ENCODE data around the gene ISX. TPM values are rescaled to one million over a fixed set of nuclear protein-coding genes. Genes with fewer than 3 reads are reported as not detected.

ISX gene
- total RNA-seq, 1 experiment from 2014 or later, result not detected

DNA sequence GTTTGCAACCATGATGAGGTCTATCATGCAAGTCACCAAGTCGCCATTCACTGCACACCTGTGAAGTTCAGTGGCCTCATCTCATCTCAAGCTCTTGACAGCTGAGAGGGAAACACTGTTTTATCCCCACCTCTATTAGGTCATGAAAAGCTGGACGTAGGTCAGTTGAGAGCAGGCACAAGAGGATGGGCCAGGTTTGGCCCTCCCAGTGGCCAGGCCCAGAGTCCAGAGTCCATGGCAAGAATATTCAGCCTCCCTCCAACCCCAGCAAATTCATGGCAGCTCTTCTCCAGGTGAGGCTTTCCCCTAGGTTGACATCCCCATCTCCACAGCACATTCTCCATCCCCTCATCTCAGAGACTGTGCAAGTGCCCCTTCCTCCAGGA is 22.0 kb upstream of the ISX start:
- no peaks in the 10 kb centered on the region for H3K9me3 ChIP-seq (ENCODE audit: control insufficient read depth, insufficient read depth, low read depth, low read length)
- no peak overlapping the region for H3K4me3 ChIP-seq (ENCODE audit: low read depth in 2 of 2, low read length in 2 of 2)
- ATAC-seq, result no peak
- no peaks in the 10 kb centered on the region for H3K36me3 ChIP-seq (ENCODE audit: control insufficient read depth, insufficient read depth, low read length)
- intact Hi-C loops (cut with micrococcal nuclease; ENCODE audit: unreplicated experiment) (loop anchor here (10.0 kb wide), 1 partner anchor 101 kb away; no protein-coding TSS in a partner anchor), in situ Hi-C loops (cut with HindIII; ENCODE audit: low pct_unique_long_range_greater_than_20kb, low sequenced_read_pairs) (no loop called here)
- H3K27me3 ChIP-seq (ENCODE audit: control insufficient read depth, insufficient read depth, low read length), result no peaks in the 10 kb centered on the region; the same call in 1 of the 2 replicates
- no peak overlapping the region for H3K27ac ChIP-seq (ENCODE audit: low read length)
- ChIA-PET POLR2A (no interaction called here), CTCF (no interaction called here)
- DNase-seq (ENCODE audit: low read depth, low spot score), result no peak
- H3K4me1 ChIP-seq (ENCODE audit: control insufficient read depth, insufficient read depth, low read length), result no peaks in the 10 kb centered on the region
- no peak for TF ChIP-seq SIN3A (IDR thresholded peaks at IDR 0.05; ENCODE audit: borderline replicate concordance, insufficient read depth, low read depth, low read length)
- TF ChIP-seq TCF7L2 (IDR thresholded peaks at IDR 0.05; ENCODE audit: low read depth, low read length), result no peak
- TF ChIP-seq, protein P1, sequence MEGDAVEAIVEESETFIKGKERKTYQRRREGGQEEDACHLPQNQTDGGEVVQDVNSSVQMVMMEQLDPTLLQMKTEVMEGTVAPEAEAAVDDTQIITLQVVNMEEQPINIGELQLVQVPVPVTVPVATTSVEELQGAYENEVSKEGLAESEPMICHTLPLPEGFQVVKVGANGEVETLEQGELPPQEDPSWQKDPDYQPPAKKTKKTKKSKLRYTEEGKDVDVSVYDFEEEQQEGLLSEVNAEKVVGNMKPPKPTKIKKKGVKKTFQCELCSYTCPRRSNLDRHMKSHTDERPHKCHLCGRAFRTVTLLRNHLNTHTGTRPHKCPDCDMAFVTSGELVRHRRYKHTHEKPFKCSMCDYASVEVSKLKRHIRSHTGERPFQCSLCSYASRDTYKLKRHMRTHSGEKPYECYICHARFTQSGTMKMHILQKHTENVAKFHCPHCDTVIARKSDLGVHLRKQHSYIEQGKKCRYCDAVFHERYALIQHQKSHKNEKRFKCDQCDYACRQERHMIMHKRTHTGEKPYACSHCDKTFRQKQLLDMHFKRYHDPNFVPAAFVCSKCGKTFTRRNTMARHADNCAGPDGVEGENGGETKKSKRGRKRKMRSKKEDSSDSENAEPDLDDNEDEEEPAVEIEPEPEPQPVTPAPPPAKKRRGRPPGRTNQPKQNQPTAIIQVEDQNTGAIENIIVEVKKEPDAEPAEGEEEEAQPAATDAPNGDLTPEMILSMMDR (IDR thresholded peaks at IDR 0.05), result no peak
- TF ChIP-seq, protein P2, sequence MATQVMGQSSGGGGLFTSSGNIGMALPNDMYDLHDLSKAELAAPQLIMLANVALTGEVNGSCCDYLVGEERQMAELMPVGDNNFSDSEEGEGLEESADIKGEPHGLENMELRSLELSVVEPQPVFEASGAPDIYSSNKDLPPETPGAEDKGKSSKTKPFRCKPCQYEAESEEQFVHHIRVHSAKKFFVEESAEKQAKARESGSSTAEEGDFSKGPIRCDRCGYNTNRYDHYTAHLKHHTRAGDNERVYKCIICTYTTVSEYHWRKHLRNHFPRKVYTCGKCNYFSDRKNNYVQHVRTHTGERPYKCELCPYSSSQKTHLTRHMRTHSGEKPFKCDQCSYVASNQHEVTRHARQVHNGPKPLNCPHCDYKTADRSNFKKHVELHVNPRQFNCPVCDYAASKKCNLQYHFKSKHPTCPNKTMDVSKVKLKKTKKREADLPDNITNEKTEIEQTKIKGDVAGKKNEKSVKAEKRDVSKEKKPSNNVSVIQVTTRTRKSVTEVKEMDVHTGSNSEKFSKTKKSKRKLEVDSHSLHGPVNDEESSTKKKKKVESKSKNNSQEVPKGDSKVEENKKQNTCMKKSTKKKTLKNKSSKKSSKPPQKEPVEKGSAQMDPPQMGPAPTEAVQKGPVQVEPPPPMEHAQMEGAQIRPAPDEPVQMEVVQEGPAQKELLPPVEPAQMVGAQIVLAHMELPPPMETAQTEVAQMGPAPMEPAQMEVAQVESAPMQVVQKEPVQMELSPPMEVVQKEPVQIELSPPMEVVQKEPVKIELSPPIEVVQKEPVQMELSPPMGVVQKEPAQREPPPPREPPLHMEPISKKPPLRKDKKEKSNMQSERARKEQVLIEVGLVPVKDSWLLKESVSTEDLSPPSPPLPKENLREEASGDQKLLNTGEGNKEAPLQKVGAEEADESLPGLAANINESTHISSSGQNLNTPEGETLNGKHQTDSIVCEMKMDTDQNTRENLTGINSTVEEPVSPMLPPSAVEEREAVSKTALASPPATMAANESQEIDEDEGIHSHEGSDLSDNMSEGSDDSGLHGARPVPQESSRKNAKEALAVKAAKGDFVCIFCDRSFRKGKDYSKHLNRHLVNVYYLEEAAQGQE (IDR thresholded peaks at IDR 0.05; ENCODE audit: insufficient read depth in 1 of 2, low read depth in 2 of 2, low read length in 1 of 2), result no peak
- TF ChIP-seq POLR2AphosphoS5 (IDR thresholded peaks at IDR 0.05; ENCODE audit: low read depth, low read length), result no peak
- BruUV-seq (replicated peaks), result no TSS peak

DNA sequence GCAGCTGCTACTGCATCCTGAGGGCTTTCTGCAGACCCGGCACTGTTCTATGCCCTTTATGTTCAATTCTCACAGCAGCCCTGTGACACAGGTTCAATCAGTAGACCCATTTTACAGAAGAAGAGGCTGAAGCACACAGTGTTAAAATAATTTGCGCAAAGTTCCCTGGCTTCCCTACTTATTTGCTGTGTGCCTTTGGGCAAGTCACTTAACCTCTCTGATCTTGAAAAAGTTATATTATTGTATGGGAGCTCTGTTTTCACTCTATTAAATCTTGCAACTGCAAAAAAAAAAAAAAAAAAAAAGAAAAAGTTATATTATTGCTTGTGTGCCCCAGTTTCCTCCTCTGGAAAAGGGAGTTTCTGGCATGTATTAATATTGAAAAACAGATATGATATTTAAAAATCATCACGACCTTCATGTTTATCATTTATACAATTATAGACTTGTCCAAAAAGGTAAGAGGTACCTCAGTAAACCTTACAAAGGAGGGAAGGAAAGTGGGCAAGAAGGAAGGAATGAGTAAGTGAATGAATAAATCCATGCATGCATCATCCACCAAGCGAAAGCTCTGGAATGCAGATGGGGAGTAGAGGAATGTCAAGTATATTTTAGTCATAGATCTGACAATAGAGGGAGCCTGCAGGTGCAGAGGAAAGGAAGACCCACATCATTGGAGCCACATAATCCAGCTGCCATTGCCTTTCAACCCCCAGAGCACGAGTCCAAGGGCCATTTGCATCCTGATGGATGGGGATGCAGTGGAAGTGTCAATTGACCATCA is 21.2 kb upstream of the ISX start:
- H3K4me3 ChIP-seq (ENCODE audit: low read depth in 2 of 2, low read length in 2 of 2), result no peak overlapping the region
- no peaks in the 10 kb centered on the region for H3K36me3 ChIP-seq (ENCODE audit: control insufficient read depth, insufficient read depth, low read length)
- DNase-seq (ENCODE audit: low read depth, low spot score) (no peak), ATAC-seq (no peak)
- in situ Hi-C loops (cut with HindIII; ENCODE audit: low pct_unique_long_range_greater_than_20kb, low sequenced_read_pairs), result no loop called here
- CTCF ChIA-PET, result no interaction called here
- TF ChIP-seq TCF7L2 (IDR thresholded peaks at IDR 0.05; ENCODE audit: low read depth, low read length), result no peak
- no TSS peak for BruUV-seq (replicated peaks)
- H3K4me1 ChIP-seq (ENCODE audit: control insufficient read depth, insufficient read depth, low read length), result no peaks in the 10 kb centered on the region
- intact Hi-C loops (cut with micrococcal nuclease; ENCODE audit: unreplicated experiment), result loop anchor here (10.0 kb wide), 1 partner anchor 100 kb away; no protein-coding TSS in a partner anchor
- no peak overlapping the region for H3K27ac ChIP-seq (ENCODE audit: low read length)
- no peaks in the 10 kb centered on the region; the same call in 1 of the 2 replicates for H3K27me3 ChIP-seq (ENCODE audit: control insufficient read depth, insufficient read depth, low read length)
- H3K9me3 ChIP-seq (ENCODE audit: control insufficient read depth, insufficient read depth, low read depth, low read length), result no peaks in the 10 kb centered on the region
- POLR2A ChIA-PET, result no interaction called here

- no peaks in the 10 kb centered on the region for H3K36me3 ChIP-seq (ENCODE audit: control insufficient read depth, insufficient read depth, low read length)
- DNase-seq (ENCODE audit: low read depth, low spot score) (no peak), ATAC-seq (no peak)
- H3K4me1 ChIP-seq (ENCODE audit: control insufficient read depth, insufficient read depth, low read length), result no peaks in the 10 kb centered on the region
- TF ChIP-seq, protein P2 (IDR thresholded peaks at IDR 0.05; ENCODE audit: insufficient read depth in 1 of 2, low read depth in 2 of 2, low read length in 1 of 2), result no peak
- TF ChIP-seq, protein P1 (IDR thresholded peaks at IDR 0.05), result no peak
- TF ChIP-seq SIN3A (IDR thresholded peaks at IDR 0.05; ENCODE audit: borderline replicate concordance, insufficient read depth, low read depth, low read length) (no peak), POLR2AphosphoS5 (IDR thresholded peaks at IDR 0.05; ENCODE audit: low read depth, low read length) (no peak), TCF7L2 (IDR thresholded peaks at IDR 0.05; ENCODE audit: low read depth, low read length) (no peak)
- no peaks in the 10 kb centered on the region; the same call in 1 of the 2 replicates for H3K27me3 ChIP-seq (ENCODE audit: control insufficient read depth, insufficient read depth, low read length)
- BruUV-seq (replicated peaks), result no TSS peak
- ChIA-PET CTCF (no interaction called here), POLR2A (no interaction called here)
- intact Hi-C loops (cut with micrococcal nuclease; ENCODE audit: unreplicated experiment) (loop anchor here (10.0 kb wide), 1 partner anchor 99 kb away; no protein-coding TSS in a partner anchor), in situ Hi-C loops (cut with HindIII; ENCODE audit: low pct_unique_long_range_greater_than_20kb, low sequenced_read_pairs) (no loop called here)
- no peak overlapping the region for H3K4me3 ChIP-seq (ENCODE audit: low read depth in 2 of 2, low read length in 2 of 2)
- H3K27ac ChIP-seq (ENCODE audit: low read length), result no peak overlapping the region
- H3K9me3 ChIP-seq (ENCODE audit: control insufficient read depth, insufficient read depth, low read depth, low read length), result no peaks in the 10 kb centered on the region
Observed at GRCh38 chr22:35045451-35045850, 20.5 kb upstream of the ISX start.
